HG02870 (cell line): ENCODE results near the gene PABPN1L.
"Not testable (repeated sequence)": the region's sequence is repeated elsewhere in the genome, so short reads cannot be mapped to it uniquely, and the experiment has no call there.

Source experiments
- ATAC-seq: cut with Tn5 transposase; IDR thresholded peaks from one replicate; pipeline ENCODE4 v1.9.1; 2021; ENCODE audit warnings: mild to moderate bottlenecking, moderate library complexity; ENCODE audit not compliant: unreplicated experiment

Gene PABPN1L

DNA sequence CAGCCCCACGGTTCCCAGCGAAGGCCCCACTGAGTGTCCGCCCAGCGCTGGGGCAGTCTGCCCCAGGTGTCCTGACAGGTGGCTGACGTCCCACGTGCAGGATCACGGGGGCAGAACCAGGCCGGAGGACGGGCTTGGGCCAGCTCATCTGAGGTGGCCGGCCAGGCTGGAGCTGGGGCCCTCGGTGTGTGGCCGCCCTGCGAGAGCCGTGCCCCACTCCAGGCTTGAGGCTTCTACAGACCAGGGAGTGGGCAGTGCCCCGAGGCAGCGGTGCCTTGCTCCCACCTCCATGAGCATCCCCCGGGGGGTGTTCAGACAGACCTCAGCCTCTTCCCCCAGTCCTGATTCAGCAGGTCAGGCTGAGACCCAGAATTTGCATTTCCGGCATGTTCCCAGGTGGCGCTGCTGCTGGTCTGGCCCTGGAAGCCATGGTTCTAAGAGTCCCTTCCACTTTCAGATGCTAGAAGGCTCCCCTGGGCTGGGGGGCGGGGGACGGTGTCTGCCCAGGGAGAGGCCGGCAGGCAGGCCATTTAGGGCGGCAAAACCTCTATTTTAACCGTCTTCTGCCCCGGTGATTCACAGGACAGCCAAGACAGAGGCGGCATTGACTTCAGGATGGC lies 35.4 kb upstream of the PABPN1L start:
- no peak for ATAC-seq

DNA sequence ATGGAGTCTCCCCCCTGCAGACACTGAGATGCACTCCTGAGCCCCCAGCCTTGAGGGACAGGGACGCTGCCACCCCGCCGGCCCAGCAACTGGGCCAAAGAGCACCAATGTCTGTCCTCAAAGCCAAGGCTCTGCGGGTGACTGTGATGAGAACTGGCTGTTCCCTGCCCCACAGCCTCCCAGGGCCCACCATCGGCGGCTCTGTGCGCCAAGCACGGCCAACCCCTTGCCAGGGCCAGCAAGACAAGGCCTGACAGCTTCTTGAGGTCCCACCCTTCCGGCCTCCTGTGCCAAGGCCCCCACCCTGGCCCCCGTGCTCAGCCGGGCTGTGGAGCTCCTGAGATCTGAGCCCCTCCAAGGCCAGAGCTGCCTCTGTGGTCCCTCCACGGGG lies 34.2 kb upstream of the PABPN1L start:
- ATAC-seq: no peak

DNA sequence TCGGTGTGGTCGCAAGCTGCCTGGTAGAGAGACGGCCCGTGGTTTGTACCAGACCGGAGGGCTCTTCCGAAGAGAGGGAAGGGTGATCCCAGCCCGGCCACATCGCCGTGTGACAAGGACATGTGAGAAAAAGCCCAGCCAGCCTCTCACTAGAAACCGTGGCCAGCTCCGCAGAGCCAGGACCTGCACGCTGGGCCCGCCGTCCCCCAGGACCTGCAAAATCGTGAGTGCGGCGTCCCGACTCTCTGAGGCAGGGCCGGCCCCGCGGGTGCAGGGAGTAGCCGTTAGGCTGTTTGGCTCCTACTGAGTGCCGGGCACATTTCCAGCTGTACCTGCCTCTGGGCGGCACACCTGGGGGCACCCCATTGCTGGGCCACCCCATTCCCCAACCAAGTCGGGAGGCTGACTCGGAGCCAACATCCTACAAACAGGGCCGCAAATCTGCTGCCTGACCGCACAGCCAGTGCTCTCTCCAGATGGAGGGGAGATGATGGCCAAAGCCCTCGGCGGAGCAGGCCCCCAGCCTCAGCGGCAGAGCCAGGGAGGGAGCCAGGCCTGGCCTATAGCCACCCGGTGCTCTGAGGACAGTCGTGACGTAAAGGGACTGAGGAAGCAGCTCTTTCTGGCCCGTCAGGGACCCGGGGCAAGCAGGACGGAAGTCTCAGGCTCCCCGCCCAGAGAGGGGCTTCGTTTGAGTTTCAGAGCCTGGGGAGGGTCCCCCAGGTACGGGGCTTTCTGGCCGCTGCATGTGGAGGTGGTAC lies 33.6 kb upstream of the PABPN1L start:
- no peak for ATAC-seq

DNA sequence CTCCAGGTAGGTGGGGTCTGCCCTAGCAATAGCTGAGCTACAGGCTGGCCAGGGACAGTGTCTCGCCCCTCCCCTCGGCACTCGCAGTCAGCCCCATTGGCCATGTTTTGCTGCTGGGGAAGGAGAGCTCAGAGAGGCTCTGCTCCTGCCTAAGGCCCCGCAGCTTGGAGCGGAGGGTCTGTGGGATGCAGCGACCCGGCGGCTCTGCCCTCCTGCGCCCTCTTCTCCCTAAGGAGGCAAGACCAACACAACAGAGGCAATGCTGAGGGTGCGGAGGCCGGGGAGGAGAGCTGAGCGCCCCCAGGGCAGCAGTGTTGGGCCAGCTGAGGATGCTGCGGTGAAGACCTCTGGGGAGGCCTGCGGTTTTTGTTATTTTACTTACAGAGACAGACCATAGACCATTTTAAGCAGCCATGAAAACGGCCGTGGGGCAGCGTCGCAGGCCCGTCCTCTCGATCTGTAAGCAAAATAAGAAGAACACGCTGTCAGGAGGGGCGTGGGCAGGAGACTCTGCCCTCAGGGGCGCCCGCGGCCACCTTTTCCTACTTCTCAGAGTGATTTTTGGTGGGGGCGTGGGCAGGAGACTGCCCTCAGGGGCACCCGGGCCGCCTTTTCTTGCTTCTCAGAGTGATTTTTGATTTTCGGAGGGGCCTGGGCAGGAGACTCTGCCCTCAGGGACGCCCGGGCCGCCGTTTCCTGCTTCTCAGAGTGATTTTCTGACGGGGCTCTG lies 31.4 kb upstream of the PABPN1L start:
- ATAC-seq: no peak

DNA sequence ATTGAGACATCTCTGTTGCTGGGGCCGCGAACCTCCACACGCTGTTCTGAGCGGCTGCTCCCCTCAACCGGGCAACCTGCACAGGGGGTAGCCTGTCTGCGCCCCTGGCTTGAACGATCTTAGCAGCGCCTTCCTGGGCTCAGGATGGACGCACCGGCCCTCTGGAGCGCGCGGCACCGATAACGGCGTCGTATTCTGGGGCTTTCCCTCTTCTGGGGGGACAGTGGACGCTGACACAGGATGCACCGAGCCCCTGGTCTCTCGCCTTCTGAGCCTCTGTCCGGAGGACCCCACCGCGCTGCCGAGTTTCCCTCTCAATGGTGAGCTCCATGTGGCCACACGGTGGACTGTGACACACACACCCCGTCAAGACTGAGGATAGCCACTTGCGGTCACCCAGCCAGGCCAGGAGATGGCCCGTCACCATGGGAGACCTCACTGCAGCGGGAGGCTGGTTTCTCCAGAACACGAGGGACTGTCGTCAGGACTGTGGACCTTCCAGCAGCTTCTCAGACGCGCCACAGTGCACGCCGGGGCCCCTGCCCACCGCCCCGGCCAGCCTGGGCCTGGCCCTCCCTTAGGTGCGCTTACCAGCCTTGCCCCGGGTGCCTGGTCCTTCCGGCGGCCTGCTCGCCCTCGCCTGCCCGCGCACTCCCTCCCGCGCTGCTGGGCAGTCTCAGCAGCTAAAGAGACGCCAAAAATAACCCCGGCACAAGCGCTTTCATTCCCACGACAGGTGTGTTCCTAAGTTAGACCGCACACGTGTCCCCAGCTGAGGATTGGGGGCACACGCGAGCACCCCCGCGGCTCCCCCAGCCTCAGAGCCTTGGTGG lies 30.0 kb upstream of the PABPN1L start:
- no peak for ATAC-seq

DNA sequence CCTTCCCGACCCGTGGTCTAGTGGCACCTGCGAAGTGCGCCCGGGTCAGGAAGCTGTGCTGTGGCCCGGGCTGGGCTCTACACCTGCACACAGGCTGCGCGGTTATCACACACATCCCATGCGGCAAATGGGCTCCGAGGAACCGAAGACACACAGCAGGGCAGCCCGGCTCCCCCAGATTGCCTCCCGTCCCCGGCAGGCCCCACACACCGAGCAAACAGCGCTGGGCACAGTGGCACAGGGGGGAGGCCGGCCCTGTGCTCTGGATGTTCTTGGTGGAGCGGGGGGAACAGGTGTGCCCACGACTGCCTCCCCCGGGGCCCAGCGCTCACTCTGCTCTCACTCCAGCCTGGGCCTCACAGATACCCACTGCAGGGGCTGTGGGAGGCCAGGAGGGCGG lies 28.9 kb upstream of the PABPN1L start:
- ATAC-seq: no peak

DNA sequence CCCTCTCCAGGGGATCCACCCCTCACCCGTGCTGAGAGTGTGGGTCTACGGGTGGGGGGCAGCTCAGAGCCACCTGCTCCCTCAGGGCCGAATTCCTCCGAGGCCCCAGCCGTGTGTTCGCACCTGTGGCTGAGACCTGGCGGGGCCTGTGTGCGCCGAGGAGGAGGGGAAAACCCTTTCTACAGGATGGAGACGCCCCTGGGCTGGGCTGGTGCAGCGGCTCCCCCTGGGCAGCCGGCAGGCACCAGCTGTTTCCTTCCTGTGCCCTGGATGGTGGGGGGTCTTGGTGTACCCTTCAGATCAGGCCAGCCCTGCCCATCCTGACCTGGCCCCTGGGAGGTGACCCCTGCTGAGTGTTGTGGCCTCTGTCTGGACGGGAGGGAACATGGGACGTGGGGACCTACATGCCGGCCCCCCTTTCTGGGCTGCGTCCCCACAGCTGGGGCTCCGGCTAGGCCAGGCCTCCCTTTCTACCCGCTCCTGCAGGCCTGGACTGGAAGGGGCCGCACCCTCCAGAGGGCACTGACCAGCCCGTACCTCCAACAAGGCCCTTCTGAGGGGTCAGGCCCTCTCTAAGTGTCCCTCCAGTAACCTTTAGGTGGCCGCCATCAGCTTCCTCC lies 28.3 kb upstream of the PABPN1L start:
- no peak for ATAC-seq

DNA sequence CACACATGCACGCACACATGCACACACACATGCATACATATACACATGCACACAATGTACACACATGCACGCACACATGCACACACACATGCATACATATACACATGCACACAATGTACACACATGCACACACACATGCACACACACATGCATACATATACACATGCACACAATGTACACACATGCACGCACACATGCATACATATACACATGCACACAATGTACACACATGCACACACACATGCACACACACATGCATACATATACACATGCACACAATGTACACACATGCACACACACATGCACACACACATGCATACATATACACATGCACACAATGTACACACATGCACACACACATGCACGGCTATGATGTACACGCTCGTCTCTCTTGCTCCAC lies 27.8 kb upstream of the PABPN1L start:
- not testable (repeated sequence) for ATAC-seq

DNA sequence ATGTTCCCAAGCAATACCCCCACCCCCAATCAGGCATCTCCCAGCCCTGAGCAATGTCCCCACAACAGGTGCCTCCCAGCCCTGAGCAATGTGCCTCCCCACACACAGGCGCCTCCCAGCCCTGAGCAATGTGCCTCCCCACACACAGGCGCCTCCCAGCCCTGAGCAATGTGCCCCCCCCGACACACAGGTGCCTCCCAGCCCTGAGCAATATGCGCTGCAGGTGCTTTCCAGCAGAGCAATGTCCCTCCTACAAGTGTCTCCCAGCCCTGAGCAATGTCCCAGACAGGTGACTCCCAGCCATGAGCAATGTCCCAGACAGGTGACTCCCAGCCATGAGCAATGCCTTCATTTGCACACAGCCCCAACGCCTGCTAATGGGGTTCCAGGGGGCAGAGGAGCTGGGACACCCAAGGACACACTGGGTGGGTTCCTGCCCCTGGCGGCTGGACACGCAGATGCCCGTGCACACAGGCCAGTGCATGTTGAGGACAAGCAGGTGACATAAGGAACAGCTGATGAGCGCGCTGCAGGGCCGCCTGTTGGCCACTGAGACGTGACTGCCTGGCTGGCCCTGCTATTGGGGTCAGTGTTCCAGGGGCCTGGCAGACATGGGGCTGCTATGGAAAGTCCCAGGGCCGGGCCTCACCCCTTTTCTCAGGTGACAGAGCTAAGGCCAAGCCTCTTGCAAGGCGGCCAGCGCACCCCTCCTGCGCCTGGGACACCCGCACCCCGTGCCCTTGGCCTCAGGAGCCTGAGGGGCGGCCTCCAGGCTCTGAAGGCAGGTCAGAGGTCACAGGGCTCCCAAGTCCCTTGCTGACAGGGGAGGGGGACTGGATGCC lies 26.9 kb upstream of the PABPN1L start:
- ATAC-seq: no peak

DNA sequence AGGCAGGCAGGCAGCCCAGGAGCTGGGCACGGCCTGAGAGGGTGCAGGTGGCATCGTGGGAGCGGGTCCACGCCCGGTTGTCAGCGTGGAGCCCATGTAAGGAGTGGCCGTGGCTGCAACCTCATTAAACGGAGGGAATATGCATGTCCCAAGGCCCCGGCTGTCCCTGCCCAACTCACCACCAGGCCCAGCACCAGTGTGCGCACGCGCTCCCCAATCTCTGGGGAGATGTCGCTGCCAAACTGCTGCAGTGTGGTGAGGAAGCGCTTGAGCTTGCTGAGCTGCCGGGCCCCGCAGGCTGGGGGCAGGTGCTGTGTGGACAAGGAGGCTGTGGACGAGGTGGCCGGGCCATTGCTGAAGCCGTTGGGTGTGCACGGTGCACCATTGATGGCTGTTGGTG lies 25.6 kb upstream of the PABPN1L start:
- ATAC-seq: no peak

DNA sequence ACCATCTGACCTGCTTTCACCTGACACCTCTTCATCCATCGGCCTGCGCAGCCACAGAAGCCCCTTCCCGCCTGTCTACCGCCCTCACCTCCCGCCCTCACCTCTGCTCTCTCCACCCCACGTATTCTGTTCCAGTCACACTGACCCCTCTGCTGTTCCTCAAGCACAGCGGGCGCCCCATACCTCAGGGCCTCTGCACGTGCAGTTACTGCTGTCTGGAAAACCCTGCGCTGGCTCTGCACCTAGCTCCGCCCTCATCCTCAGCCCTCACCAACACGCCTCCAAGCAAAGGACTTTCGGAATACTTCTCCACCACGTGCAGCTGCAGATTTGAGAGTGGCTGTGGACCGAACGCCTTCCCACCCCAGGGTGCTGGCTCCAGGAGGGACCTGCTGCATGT lies 24.6 kb upstream of the PABPN1L start:
- no peak for ATAC-seq

DNA sequence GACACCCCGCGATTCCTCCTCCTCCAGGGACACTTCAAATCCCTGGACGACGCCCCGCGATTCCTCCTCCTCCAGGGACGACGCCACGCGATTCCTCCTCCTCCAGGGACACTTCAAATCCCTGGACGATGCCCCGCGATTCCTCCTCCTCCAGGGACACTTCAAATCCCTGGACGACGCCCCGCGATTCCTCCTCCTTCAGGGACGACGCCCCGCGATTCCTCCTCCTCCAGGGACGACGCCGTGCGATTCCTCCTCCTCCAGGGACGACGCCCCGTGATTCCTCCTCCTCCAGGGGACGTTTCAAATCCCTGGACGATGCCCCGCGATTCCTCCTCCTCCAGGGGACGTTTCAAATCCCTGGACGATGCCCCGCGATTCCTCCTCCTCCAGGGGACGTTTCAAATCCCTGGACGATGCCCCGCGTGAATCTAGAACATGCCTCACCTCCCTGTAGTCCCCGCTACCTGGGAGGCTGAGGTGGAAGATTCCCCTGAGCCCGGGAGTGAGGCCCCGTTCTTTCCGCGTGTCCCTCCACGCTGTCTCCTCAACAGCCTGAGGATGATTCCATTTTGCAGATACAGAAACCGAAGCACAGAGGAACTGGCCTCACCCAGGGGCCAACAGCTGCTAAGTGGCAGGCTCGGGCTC lies 23.4 kb upstream of the PABPN1L start:
- ATAC-seq: not testable (repeated sequence)

DNA sequence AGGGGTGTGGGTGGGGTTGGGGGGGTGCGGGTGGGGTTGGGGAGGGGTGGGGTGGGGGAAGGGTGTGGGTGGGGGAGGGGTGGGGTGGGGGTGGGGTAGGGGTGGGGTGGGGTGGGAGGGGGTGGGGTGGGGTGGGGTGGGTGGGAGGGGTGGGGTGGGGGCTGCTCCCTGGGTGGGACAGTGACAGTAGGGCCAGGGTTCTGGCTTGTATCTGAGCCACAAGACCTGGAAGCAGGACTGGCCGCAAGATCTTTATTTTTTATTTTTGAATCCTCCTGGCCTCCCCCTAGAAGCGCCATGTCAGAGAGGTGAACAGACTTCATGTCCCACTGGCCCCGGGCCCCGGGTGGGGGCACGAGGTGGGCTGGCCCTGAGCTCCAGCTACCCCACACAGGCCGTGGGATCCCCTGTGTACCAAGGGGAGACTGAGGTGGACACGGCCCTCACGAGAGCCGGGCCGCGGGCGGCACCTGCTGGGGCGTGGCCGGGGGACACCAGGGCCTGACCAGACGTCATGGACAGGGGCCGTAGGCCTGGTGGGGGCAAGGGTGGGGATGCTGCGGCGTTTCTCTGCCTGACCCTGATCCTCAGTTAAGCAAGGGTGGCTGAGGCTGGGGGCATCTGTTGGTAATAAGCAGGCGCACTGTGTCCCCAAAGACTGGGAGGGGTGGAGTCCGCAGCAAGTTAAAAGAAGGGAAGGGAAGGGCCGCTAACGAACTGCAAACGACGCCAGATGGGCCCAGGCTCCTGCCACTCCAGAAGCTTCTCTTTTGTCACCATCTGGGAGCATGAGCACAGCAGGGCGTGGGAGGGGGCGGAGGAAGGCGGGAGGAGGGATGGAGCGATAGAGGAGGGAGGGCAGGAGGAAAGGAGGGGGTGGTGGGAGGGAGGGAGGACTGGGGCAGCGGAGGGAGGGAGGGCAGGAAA lies 22.3 kb upstream of the PABPN1L start:
- ATAC-seq: no peak

DNA sequence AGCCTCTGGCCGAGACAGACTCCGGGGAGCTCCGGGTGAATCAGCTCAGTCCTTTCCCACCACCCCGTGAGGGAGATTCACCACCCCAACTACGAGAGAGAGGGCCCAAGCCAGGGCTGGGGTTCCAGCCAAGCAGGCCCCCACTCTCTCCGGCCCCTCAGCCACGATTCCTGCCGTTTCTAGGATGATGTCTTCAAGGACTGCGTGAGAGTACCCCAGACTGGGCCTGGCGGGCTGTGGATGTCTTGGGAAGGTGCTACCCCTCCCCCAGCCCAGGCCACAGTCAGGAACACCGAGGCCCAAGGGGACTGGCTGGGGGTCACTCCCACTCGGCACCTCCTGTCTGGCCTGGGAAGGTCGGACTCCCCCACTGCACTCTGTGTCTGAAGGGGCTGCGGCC lies 21.6 kb upstream of the PABPN1L start:
- no peak for ATAC-seq

DNA sequence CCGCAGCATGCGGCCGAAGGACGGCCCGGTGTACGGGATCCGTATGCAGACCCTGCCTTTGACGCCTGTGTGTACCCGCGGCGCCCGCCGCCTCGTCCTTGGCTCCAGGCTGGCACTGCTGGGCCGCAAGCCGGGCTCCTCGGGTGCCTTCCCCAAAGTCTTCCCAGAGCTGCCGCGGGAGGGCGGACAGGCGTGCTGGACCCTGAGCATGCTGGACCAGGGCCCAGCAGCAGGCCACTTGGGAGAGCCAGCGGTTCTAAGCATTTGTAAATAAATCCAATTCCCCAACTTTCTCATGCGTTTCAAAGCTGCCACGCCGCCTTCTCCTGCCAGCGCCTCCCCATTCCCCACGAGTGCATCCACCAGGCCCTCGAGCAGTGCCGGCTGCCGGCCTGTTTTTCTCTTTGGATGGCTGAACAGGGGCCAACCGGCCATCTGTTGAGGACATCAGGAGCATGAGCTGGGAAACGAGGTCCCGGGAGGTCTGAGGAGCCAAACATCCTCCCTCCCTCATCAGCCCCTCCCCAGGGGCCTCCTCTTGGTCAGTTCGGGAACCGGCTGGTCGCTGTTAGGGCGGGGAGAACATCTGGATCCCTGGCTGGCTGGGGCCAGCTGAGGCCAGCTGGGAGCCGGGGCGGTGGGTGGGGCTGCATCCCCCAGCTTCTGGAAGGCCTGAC lies 20.5 kb upstream of the PABPN1L start:
- ATAC-seq: no peak

DNA sequence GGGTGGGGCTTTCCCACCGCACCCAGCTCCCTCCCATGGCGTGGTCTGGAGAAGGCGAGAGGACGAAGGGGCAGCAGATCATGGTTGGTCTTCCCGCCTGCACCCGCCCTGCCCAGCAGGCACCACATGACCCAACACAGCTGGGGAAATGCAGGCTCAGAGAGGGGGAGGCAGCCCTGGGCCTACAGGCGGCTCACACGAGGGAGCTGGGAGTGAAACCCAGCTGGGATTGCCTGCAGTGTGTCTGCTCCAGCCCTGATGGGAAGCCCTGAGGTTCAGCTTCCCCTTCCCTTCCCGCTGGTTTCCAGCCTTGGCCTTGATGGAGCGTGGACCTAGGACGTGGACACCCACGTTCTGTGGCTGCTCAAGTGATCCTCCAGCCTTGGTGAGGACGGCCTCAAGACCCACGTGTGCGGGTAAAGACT lies 20.0 kb upstream of the PABPN1L start:
- ATAC-seq: no peak

DNA sequence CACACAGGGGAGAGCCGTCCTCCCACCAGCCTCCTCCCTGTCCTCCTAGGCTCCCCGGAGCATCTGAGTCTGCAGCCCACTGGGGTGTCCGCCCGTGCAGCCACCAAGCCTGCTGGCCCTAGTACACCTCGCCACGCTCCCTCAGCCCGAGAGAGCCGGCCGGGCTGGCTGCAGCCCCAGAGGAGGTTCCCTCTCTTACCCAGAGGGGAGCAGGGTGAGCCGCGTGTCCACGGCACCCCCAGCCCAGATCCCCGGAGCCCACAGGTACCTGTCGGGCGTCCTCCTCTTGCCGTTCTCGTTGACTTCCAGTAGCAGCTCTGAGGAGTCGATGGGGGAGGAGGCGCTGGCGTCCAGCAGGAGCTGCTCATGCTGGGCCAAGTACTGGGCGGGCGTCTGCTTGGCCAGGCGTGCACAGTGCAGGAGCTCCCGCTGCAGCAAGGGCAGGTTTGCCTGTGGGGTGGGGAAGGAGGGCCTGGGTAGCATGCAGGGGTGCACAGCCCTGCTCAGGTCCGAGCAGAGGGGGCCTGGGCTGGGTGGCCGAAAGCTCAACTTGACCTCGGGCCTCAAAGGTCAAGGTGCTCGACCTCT lies 19.3 kb upstream of the PABPN1L start:
- ATAC-seq: no peak
